SJCRH30 (cell line): ENCODE results near the gene TFDP3. TPM values are rescaled to one million over a fixed set of nuclear protein-coding genes. Genes with fewer than 3 reads are reported as not detected.

Source experiments
- DNase-seq, 2 experiments: peaks; one replicate each; pipeline ENCODE4 v3.0.0-alpha.2; 2015 to 2020
- H3K27ac ChIP-seq: fragments of 250-450 bp; sonication (Bioruptor Pico); 2 replicates; pipeline ENCODE4 v1.5.1; 2020; ENCODE audit warnings: mild to moderate bottlenecking, moderate library complexity
- H3K27me3 ChIP-seq: fragments of 250-450 bp; sonication (Bioruptor Pico); 2 replicates; pipeline ENCODE4 v1.5.1; 2020; ENCODE audit warnings: mild to moderate bottlenecking, moderate library complexity
- H3K36me3 ChIP-seq: fragments of 250-450 bp; sonication (Bioruptor Pico); 2 replicates; pipeline ENCODE4 v1.5.1; 2020; ENCODE audit warnings: mild to moderate bottlenecking, moderate library complexity
- H3K4me1 ChIP-seq: fragments of 250-450 bp; sonication (Bioruptor Pico); 2 replicates; pipeline ENCODE4 v1.5.1; 2020; ENCODE audit warnings: mild to moderate bottlenecking, moderate library complexity
- H3K4me3 ChIP-seq: fragments of 250-450 bp; sonication (Bioruptor Pico); 2 replicates; pipeline ENCODE4 v1.5.1; 2020; ENCODE audit warnings: mild to moderate bottlenecking, moderate library complexity
- H3K9me3 ChIP-seq: fragments of 250-450 bp; sonication (Bioruptor Pico); replicated peaks from 2 replicates; pipeline ENCODE4 v1.5.1; 2020; ENCODE audit warnings: mild to moderate bottlenecking, moderate library complexity
- total RNA-seq: library from RNA; depleted of rRNA; stranded (reverse); fragments of >200 nt; shearing (Covaris generic); gene quantifications from 2 replicates; pipeline ENCODE4 v1.2.3, GENCODE V29; 2014; rRNA removed

TFDP3 gene, protein sequence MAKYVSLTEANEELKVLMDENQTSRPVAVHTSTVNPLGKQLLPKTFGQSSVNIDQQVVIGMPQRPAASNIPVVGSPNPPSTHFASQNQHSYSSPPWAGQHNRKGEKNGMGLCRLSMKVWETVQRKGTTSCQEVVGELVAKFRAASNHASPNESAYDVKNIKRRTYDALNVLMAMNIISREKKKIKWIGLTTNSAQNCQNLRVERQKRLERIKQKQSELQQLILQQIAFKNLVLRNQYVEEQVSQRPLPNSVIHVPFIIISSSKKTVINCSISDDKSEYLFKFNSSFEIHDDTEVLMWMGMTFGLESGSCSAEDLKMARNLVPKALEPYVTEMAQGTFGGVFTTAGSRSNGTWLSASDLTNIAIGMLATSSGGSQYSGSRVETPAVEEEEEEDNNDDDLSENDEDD
- total RNA-seq, result not detected in 2 replicates

DNA sequence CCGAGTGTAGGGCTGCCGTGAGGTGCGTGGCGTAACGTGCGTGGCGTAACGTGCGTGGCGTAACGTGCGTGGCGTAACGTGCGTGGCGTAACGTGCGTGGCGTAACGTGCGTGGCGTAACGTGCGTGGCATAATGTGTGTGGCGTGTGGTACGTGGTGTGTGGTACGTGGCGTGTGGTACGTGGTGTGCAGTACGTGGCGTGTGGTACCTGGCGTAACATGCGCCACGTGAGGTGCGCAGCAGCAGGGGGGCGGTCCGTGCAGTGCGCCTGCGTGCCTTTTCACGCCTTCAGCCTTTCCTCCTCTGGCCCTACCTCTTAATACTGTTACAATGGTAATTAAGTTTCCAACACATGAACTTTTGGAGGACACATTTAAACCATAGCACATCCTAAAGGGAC lies at the start of gene TFDP3:
TFDP3 (minus strand) TSS at position 26 of the 400 bp plus-strand sequence. CDS start 95 bp downstream, outside the sequence.
- Histone ChIP-seq H3K4me3 (no peak within 1 kb of the TSS), H3K27ac (no peak within 1 kb of the TSS), H3K9me3 (no peaks in the 10 kb centered on the region), H3K27me3 (no peaks in the 10 kb centered on the region), H3K4me1 (no peaks in the 10 kb centered on the region), H3K36me3 (no peaks in the 10 kb centered on the region)
- no peak for DNase-seq

DNA sequence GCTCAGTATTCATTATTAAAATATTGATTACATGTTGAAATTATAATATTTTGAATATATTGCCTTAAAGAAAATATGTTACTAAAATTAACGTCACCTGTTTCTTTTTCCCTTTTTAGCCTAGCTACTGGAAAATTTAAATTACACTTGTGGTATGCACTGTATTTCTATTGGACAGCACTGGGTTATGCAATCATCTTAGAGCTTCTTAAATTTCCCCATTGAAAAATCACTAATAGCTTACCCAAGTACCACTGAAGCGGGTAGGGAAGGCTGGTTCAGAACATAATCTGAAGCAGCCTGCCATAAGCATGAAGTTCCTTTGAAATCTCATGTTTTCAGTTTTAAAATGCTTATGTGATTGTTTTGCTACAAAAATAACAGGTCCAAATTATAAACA lies 49.5 kb upstream of the TFDP3 start:
- H3K27me3 ChIP-seq, result no peaks in the 10 kb centered on the region
- no peak overlapping the region for H3K27ac ChIP-seq
- no peaks in the 10 kb centered on the region for H3K9me3 ChIP-seq
- no peaks in the 10 kb centered on the region for H3K36me3 ChIP-seq
- H3K4me1 ChIP-seq, result no peaks in the 10 kb centered on the region
- DNase-seq, result no peak
- no peak overlapping the region for H3K4me3 ChIP-seq

DNA sequence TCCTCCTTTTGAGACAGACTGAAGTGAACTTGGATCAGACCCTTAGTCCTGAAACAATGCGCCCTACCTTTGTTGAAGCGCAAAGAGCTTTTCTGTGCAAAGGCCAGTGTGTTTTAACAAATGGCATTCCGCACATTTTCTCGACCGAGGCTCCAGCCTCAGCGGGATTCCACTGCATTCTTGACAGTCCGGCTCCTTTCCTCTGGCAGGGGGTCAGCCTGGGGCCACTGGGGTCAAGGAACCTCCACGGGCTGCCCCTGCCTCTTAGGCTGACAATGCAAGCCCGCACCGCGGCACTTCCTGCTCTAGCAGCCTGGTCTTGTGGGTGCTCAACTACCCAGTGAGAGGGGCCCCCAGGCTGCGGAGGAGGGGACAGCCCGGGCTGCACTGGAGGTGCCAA lies 47.2 kb upstream of the TFDP3 start:
- H3K36me3 ChIP-seq, result no peaks in the 10 kb centered on the region
- peak overlapping the region; percentile 17; the same call in 1 of the 2 replicates for H3K4me3 ChIP-seq
- H3K27ac ChIP-seq, result no peak overlapping the region
- no peaks in the 10 kb centered on the region for H3K4me1 ChIP-seq
- DNase-seq, result peak; percentile 2 to 11
- no peaks in the 10 kb centered on the region for H3K27me3 ChIP-seq
- no peaks in the 10 kb centered on the region for H3K9me3 ChIP-seq

DNA sequence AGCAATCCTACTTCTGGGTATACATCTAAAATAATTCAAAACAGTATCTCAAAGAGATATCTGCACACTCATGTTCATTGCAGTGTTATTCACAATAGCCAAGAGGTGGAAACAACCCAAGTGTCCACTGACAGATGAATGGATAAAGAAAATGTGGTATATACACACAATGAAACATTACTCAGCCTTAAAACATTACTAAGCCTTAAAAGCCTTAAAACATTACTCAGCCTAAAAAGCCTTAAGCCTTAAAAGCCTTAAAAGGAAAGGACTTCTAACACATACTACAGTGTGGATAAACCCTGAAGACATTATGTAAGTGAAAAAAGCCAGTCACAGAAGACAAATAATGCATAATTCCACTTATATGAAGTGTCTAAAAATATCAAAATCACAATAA lies 40.3 kb upstream of the TFDP3 start:
- no peaks in the 10 kb centered on the region for H3K4me1 ChIP-seq
- H3K9me3 ChIP-seq, result no peaks in the 10 kb centered on the region
- no peaks in the 10 kb centered on the region for H3K27me3 ChIP-seq
- no peak for DNase-seq
- no peak overlapping the region for H3K4me3 ChIP-seq
- H3K27ac ChIP-seq, result no peak overlapping the region
- H3K36me3 ChIP-seq, result no peaks in the 10 kb centered on the region

DNA sequence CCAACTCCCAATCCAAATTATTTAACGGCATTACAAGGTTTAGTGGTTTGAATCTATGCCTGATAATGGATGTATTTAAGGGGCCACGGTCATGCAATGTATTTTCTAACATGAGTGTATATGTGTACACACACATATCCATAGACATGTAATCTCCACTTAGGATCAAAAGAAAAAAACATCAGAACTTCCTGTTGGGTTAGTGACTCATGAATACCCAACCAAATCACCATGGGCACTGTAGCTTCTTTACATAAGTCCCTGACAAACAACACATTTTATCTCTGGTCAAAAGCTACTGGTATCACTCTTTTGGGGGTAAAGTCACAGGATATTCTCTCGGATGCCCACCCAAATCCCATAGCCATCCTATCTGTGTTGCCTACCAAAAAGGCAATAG lies 36.5 kb upstream of the TFDP3 start:
- H3K9me3 ChIP-seq, result no peaks in the 10 kb centered on the region
- H3K36me3 ChIP-seq, result no peaks in the 10 kb centered on the region
- H3K4me3 ChIP-seq, result no peak overlapping the region
- no peaks in the 10 kb centered on the region for H3K4me1 ChIP-seq
- DNase-seq, result no peak
- H3K27me3 ChIP-seq, result no peaks in the 10 kb centered on the region
- no peak overlapping the region for H3K27ac ChIP-seq

DNA sequence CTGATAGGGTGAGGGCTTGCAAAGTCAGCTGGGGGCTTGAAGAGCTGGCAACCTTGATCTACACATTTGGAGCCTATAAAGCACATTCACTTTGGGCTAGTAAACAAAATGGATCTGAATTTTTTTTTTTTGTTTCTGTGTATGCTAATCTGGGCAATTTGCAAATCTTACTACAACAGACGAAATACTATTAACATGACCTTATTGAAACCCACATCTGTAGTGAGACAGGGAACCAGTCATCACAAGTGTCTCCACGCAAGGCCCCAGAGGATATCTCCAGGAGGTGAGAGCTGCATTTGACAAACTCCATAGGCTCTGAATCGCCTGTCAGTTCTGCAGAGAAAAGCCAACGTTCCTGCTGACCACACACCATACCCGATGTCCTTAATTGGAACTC lies 33.0 kb upstream of the TFDP3 start:
- Histone ChIP-seq H3K27me3 (no peaks in the 10 kb centered on the region), H3K4me3 (no peak overlapping the region), H3K4me1 (no peaks in the 10 kb centered on the region), H3K9me3 (no peaks in the 10 kb centered on the region), H3K27ac (no peak overlapping the region), H3K36me3 (no peaks in the 10 kb centered on the region)
- DNase-seq, result no peak

DNA sequence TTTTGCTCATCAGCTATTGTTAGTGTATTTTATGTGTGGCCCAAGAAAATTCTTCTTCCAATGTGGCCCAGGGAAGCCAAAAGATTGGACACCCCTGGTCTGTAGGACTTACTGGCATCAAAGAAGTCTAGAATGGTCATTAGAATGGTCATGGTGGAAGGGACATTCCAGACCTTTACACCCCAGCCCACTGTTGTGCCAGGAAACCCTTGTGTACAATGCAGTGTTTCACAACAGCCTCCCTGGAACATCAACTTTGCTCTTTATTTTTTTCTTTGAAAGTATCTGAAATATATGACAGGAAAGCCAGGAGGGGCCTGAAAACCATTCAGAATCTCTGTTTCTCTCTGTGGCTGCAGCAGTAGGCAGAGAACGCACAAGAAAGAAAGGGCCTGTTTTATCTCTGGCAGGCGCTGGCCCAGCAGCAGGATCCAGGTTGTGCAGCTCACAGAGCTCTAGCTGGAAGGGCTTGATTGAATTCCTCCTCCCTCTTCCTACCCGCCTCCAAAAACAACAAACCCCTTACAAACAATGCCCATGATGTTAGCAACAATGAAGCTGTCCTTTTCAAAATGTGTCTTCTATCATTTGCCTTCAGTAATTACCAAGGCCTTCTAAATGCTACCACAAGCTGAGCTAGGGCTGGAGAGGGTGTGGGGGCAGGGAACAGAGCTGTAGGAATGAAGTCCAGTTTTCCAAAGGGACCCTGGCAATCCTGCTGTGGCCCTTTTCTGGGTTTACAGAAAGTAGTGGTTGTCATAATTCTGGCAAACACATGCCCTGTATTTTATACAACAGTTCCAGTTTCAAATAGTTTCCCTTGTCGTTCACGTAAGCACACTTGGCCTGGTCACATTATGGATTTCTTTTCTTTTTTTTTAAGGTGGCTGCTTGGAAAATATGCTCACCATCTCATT lies 32.3 kb upstream of the TFDP3 start:
- Histone ChIP-seq H3K9me3 (no peaks in the 10 kb centered on the region), H3K27ac (no peak overlapping the region), H3K27me3 (no peaks in the 10 kb centered on the region), H3K4me1 (no peaks in the 10 kb centered on the region), H3K4me3 (no peak overlapping the region), H3K36me3 (no peaks in the 10 kb centered on the region)
- no peak for DNase-seq

DNA sequence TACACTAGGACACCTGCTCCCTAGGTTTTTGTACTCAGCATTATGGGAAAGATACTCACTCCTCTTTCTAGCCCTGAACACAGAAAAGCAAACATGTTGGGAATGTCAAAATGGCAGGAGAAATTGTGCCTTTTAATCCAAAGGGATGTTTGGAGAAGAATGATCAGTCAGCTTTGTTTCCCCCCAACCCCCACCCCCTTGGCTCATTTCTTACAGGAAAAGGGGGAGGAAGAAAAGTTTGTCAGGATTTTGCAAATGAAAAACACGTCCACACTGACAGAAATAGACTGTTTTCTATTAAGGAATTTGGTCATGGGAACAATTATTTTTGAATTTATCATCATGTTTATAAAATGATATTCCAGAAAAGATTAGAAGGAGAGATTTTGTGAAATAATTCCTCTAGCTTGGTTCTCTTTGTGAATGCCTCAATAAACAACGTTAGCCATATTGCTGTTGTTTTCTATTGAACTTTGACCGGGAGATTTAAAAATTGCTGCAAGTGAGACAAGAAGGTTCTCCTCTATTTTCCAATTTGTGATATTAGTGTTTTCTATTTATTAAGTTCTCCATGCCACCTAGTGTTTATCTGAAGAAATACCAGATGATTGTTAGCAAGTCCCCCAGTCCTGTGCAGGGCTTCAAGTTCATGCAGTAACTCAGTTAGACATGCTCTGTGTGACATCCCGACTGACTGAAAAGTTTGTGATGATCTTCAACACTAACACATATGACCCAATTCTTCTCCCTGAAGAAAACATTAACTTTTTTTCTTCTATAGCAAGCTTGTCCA lies 31.3 kb upstream of the TFDP3 start:
- no peak overlapping the region for H3K27ac ChIP-seq
- no peaks in the 10 kb centered on the region for H3K27me3 ChIP-seq
- DNase-seq, result peak in 1 of 2 experiments; percentile 5
- H3K4me3 ChIP-seq, result no peak overlapping the region
- H3K9me3 ChIP-seq, result no peaks in the 10 kb centered on the region
- H3K4me1 ChIP-seq, result no peaks in the 10 kb centered on the region
- no peaks in the 10 kb centered on the region for H3K36me3 ChIP-seq

DNA sequence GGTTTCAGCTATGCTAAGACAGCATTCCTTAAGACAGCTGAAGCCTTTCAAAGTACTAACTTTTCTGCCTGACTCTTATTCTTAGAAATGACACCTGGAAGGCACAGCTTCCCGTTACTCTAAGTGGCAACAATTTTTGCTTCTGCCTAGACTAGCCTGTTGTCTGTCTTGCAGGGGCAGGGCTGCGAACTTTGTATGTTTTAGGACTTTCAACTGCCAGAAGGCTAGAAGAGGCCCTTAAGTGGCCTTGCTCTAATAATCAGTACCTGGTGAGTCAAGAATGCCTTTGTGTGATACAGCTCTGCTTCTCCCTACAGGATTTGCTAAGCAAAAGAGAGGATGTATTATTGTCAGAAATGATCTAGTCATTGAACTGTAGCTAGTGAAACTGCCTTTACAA lies 30.0 kb upstream of the TFDP3 start:
- Histone ChIP-seq H3K4me3 (no peak overlapping the region), H3K36me3 (no peaks in the 10 kb centered on the region), H3K9me3 (no peaks in the 10 kb centered on the region), H3K27ac (no peak overlapping the region), H3K27me3 (no peaks in the 10 kb centered on the region), H3K4me1 (no peaks in the 10 kb centered on the region)
- no peak for DNase-seq

DNA sequence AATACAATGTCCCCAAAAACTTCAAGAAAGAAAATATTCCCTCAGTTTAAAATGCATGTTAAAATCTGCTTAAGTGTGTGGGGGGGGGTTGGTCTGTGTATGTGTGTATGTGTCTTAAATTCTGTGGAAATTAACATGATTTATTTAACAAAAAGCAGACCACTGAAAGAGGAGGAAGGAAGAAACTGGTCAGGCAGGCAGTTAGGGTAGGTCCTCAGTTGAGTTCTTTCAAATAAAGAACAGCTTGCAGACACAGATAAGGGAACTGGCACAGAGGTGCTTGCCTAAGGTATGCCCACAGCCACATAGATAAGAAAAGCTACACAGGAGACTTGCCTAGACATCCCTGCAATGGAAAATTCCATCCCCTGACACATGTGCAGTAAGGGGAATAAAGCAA lies 28.8 kb upstream of the TFDP3 start:
- no peak overlapping the region for H3K4me3 ChIP-seq
- H3K4me1 ChIP-seq, result no peaks in the 10 kb centered on the region
- no peaks in the 10 kb centered on the region for H3K9me3 ChIP-seq
- DNase-seq, result no peak
- H3K27me3 ChIP-seq, result no peaks in the 10 kb centered on the region
- no peaks in the 10 kb centered on the region for H3K36me3 ChIP-seq
- H3K27ac ChIP-seq, result no peak overlapping the region

DNA sequence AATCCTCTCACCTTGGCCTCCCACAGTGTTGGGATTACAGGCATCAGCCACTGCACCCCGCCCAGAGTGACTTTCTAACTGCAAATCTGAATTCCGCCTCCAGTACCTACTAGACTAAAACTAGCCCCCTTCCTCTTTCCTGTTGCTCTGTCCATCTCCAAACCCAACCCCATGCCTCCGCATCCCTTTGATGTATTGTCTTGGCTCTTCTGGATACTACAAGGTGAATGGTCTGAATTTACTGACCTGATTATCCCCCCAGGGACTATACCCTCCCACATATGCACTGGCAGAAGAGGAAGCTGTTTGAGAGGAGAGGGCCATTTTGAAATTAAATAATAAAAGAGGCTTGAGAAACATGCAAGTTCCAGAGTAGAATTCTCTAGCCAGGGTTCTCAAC lies 17.7 kb upstream of the TFDP3 start:
- Histone ChIP-seq H3K27ac (no peak overlapping the region), H3K36me3 (no peaks in the 10 kb centered on the region), H3K4me3 (no peak overlapping the region), H3K9me3 (no peaks in the 10 kb centered on the region), H3K4me1 (no peaks in the 10 kb centered on the region), H3K27me3 (no peaks in the 10 kb centered on the region)
- DNase-seq, result no peak

DNA sequence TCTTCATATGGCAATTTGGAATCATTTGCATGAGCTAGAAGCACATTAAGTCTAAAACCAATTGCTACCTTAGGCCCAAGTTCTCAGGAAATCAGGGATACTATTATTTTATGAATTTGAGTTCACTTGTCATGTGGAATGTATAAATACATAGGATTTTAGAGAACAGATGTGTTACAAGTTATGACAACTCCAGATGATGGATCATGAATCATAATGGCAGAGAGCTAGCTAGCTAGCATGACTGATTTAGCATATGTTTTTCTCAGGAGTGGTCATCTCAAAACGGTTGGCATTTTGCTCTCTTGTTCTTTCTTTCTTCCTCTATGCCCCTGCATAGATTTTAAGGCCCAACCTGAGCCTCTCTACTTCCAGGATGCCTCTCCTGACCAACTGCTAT lies 14.2 kb upstream of the TFDP3 start:
- no peaks in the 10 kb centered on the region for H3K27me3 ChIP-seq
- no peaks in the 10 kb centered on the region for H3K36me3 ChIP-seq
- H3K4me1 ChIP-seq, result no peaks in the 10 kb centered on the region
- no peak for DNase-seq
- no peak overlapping the region for H3K4me3 ChIP-seq
- no peaks in the 10 kb centered on the region for H3K9me3 ChIP-seq
- no peak overlapping the region for H3K27ac ChIP-seq

DNA sequence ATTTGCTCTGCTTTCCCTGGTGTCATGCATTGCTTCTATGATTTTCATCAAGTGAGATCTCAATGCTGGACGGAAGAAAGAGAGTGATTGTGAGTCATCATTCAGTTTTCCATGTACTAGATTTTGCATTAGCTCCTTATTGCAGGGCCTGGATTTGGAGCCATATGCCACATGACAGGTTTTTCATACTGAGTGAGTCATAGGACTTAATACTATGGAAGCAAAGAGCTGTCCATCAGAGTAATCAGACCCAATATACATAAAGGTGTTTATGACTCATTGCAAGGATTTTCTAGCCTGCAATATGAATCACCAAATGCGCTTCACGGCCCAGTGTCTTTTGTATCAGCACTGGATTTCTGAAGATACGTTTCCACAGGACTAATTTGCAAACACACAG lies 11.2 kb upstream of the TFDP3 start:
- Histone ChIP-seq H3K27me3 (no peaks in the 10 kb centered on the region), H3K4me1 (no peaks in the 10 kb centered on the region), H3K27ac (no peak overlapping the region), H3K9me3 (no peaks in the 10 kb centered on the region), H3K36me3 (no peaks in the 10 kb centered on the region), H3K4me3 (no peak overlapping the region)
- DNase-seq, result no peak

DNA sequence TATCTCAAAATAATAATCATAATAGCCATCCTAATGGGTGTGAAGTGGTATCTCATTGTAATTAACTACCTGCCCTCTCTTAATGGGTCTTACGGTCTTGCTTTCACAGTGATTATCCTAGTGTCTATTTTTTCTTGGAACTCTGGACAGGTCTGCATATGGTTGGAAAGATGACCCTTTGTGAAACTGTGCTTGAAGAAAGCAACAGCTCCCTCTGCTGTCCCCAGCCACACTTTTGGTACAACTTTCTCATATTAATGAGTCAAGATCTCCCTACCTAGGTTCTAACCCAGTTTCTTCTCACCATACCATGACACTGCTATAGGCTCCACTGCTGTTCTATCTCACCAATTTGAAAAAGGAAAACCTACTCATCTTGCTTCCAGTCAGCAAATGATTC lies 2.4 kb downstream of the TFDP3 start:
- Histone ChIP-seq H3K9me3 (no peaks in the 10 kb centered on the region), H3K27me3 (no peaks in the 10 kb centered on the region), H3K4me3 (no peak overlapping the region), H3K36me3 (no peaks in the 10 kb centered on the region), H3K4me1 (no peaks in the 10 kb centered on the region), H3K27ac (no peak overlapping the region)
- DNase-seq, result peak; percentile 23 to 54

DNA sequence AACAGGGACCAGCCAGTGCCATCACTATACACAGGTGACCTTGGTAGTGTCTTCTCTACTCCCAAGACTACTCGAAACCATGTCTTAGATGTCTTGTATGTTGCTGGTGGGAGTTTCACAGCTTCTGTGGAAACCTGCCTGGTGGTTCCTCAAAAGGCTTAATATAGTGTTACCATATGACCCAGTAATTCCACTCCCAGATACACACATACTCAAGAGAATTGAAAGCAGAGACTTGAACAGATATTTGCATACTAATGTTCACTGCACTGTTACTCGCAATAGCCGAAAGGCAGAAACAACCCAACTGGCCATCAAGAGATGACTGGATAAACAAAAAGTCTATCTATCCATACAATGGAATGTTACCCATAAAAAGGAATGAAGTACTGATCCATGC lies 3.1 kb downstream of the TFDP3 start:
- no peak for DNase-seq
- no peak overlapping the region for H3K4me3 ChIP-seq
- no peaks in the 10 kb centered on the region for H3K27me3 ChIP-seq
- no peaks in the 10 kb centered on the region for H3K9me3 ChIP-seq
- no peaks in the 10 kb centered on the region for H3K36me3 ChIP-seq
- no peak overlapping the region for H3K27ac ChIP-seq
- H3K4me1 ChIP-seq, result no peaks in the 10 kb centered on the region
